IMR-90 (cell line): ENCODE results near the gene PRKAR1B. TPM values are rescaled to one million over a fixed set of nuclear protein-coding genes. Genes with fewer than 3 reads are reported as not detected.
A peak's percentile ranks its signal among the peaks of the same experiment; 100 is the strongest.

Experiments used
- ATAC-seq: fragments of 200-7000 bp; cut with Tn5 transposase; 2 replicates; pipeline ENCODE4 v1.9.1; 2020; ENCODE audit warnings: low read depth, mild to moderate bottlenecking, moderate library complexity
- BruUV-seq: library from RNA; stranded (reverse); fragments of 400-500 nt; replicated peaks from 2 replicates; lab custom pipeline; 2021; lab: Mats Ljungman, UMichigan
- CTCF ChIA-PET: fragments of 300-600 bp; formaldehyde crosslinking; extraction: SDS; loops from one replicate; lab custom pipeline; 2021; ENCODE audit warnings: antibody characterized with exemption; lab: Yijun Ruan, JAX
- POLR2A ChIA-PET: fragments of 300-600 bp; sonication (Branson Sonifier 250); formaldehyde crosslinking; loops from one replicate; lab custom pipeline; 2022; ENCODE audit warnings: antibody characterized with exemption; ENCODE audit not compliant: unreplicated experiment; lab: Charles Lee
- DNase-seq: peaks from one replicate; pipeline ENCODE4 v3.0.0; 2013
- H2AFZ ChIP-seq: replicated peaks from 2 replicates; pipeline ENCODE3; 2013; ENCODE audit warnings: low read length, mild to moderate bottlenecking; ENCODE audit not compliant: poor library complexity
- H2AK5ac ChIP-seq: 2 replicates; pipeline ENCODE4 v1.6.1; 2013; ENCODE audit warnings: low read depth, low read length, inconsistent platforms
- H2AK9ac ChIP-seq: replicated peaks from 2 replicates; pipeline ENCODE3; 2013; ENCODE audit warnings: mild to moderate bottlenecking, low read depth, low read length, moderate library complexity; ENCODE audit not compliant: poor library complexity
- H2BK120ac ChIP-seq: 2 replicates; pipeline ENCODE4 v1.6.1; 2013; ENCODE audit warnings: low read depth, low read length, inconsistent platforms
- H2BK15ac ChIP-seq: 3 replicates; pipeline ENCODE4 v1.6.1; 2013; ENCODE audit warnings: low read depth, low read length, inconsistent platforms
- H2BK20ac ChIP-seq: 2 replicates; pipeline ENCODE4 v1.6.1; 2013; ENCODE audit warnings: low read depth, mild to moderate bottlenecking, inconsistent platforms, low read length, moderate library complexity
- H2BK5ac ChIP-seq: 2 replicates; pipeline ENCODE4 v1.6.1; 2013; ENCODE audit warnings: mild to moderate bottlenecking, low read depth, low read length, inconsistent platforms; ENCODE audit not compliant: poor library complexity, severe bottlenecking
- H3K14ac ChIP-seq: replicated peaks from 2 replicates; pipeline ENCODE4 v1.6.1; 2013; ENCODE audit warnings: low read depth, low read length, inconsistent platforms
- H3K18ac ChIP-seq: 2 replicates; pipeline ENCODE4 v1.6.1; 2013; ENCODE audit warnings: low read depth, low read length, control low read depth
- H3K23ac ChIP-seq: 2 replicates; pipeline ENCODE4 v1.6.1; 2013; ENCODE audit warnings: low read depth, low read length, inconsistent platforms
- H3K27ac ChIP-seq: 2 replicates; pipeline ENCODE4 v1.5.1; 2013; ENCODE audit warnings: mild to moderate bottlenecking, control low read depth, low read length; ENCODE audit not compliant: insufficient read depth
- H3K27me3 ChIP-seq: 2 replicates; pipeline ENCODE4 v1.6.1; 2013; ENCODE audit warnings: low read length; ENCODE audit not compliant: control insufficient read depth, insufficient read depth
- H3K36me3 ChIP-seq: 2 replicates; pipeline ENCODE4 v1.6.1; 2013; ENCODE audit warnings: low read length, mixed read lengths; ENCODE audit not compliant: control insufficient read depth, insufficient read depth
- H3K4ac ChIP-seq: 2 replicates; pipeline ENCODE4 v1.6.1; 2013; ENCODE audit warnings: low read depth, low read length, inconsistent platforms
- H3K4me1 ChIP-seq: 2 replicates; pipeline ENCODE4 v1.6.1; 2013; ENCODE audit warnings: low read length, mixed read lengths; ENCODE audit not compliant: control insufficient read depth, insufficient read depth
- H3K4me2 ChIP-seq: 2 replicates; pipeline ENCODE4 v1.6.1; 2013; ENCODE audit warnings: low read depth, mild to moderate bottlenecking, control low read depth, low read length, moderate library complexity
- H3K4me3 ChIP-seq: 2 replicates; pipeline ENCODE4 v1.5.1; 2013; ENCODE audit warnings: low read depth, mild to moderate bottlenecking, control low read depth, low read length, moderate library complexity; ENCODE audit not compliant: insufficient read depth
- H3K56ac ChIP-seq: 2 replicates; pipeline ENCODE4 v1.6.1; 2013; ENCODE audit warnings: low read length, inconsistent platforms; ENCODE audit not compliant: insufficient read depth; ENCODE audit errors: extremely low read depth
- H3K79me1 ChIP-seq, 2 experiments: 2 replicates each; pipeline ENCODE4 v1.6.1; 2013; ENCODE audit warnings: low read length in 2 of 2, inconsistent platforms in 1 of 2, low read depth in 1 of 2
- H3K9ac ChIP-seq: 2 replicates; pipeline ENCODE4 v1.6.1; 2013; ENCODE audit warnings: low read depth, low read length, control low read depth
- H3K9me1 ChIP-seq: 2 replicates; pipeline ENCODE4 v1.6.1; 2013; ENCODE audit warnings: low read length, inconsistent platforms; ENCODE audit not compliant: insufficient read depth
- H3K9me3 ChIP-seq: 2 replicates; pipeline ENCODE4 v1.6.1; 2013; ENCODE audit warnings: low read length; ENCODE audit not compliant: control insufficient read depth, insufficient read depth
- H4K20me1 ChIP-seq: 2 replicates; pipeline ENCODE4 v1.6.1; 2013; ENCODE audit warnings: low read length, inconsistent platforms; ENCODE audit not compliant: insufficient read depth
- H4K5ac ChIP-seq: 2 replicates; pipeline ENCODE4 v1.6.1; 2013; ENCODE audit warnings: mild to moderate bottlenecking, low read depth, low read length, control low read depth
- H4K8ac ChIP-seq, 2 experiments: 2 replicates each; pipeline ENCODE4 v1.6.1; 2013; ENCODE audit warnings: low read depth in 2 of 2, low read length in 2 of 2, control low read depth in 1 of 2, inconsistent platforms in 1 of 2
- H4K91ac ChIP-seq: 2 replicates; pipeline ENCODE4 v1.6.1; 2013; ENCODE audit warnings: low read depth, low read length, inconsistent platforms; ENCODE audit not compliant: insufficient read depth
- BHLHE40 ChIP-seq: fragments of 150-350 bp; IDR thresholded peaks from 2 replicates; pipeline ENCODE4 v1.6.1; 2016; ENCODE audit warnings: mild to moderate bottlenecking, low read depth, low read length
- CEBPB ChIP-seq: IDR thresholded peaks from 2 replicates; pipeline ENCODE4 v1.6.1; 2012; ENCODE audit warnings: low read depth, low read length, improper control_type of control experiment
- CHD1 ChIP-seq: IDR thresholded peaks from 2 replicates; pipeline ENCODE4 v1.6.1; 2012; ENCODE audit warnings: low read depth, low read length, improper control_type of control experiment
- FOS ChIP-seq: fragments of 150-350 bp; IDR thresholded peaks from 2 replicates; pipeline ENCODE4 v1.6.1; 2016; ENCODE audit warnings: low read depth, low read length
- MAFK ChIP-seq: IDR thresholded peaks from 2 replicates; pipeline ENCODE4 v1.6.1; 2012; ENCODE audit warnings: low read depth, low read length, improper control_type of control experiment
- MAZ ChIP-seq: IDR thresholded peaks from 2 replicates; pipeline ENCODE4 v1.6.1; 2012; ENCODE audit warnings: low read depth, mild to moderate bottlenecking, low read length, improper control_type of control experiment, moderate library complexity, borderline replicate concordance
- MXI1 ChIP-seq: IDR thresholded peaks from 2 replicates; pipeline ENCODE4 v1.6.1; 2012; ENCODE audit warnings: low read depth, mild to moderate bottlenecking, low read length, moderate library complexity, borderline replicate concordance
- NFE2L2 ChIP-seq: fragments of 150-350 bp; IDR thresholded peaks from 2 replicates; pipeline ENCODE4 v1.6.1; 2016; ENCODE audit warnings: low read depth, mild to moderate bottlenecking, low read length
- POLR2A ChIP-seq: IDR thresholded peaks from 2 replicates; pipeline ENCODE4 v1.6.1; 2012; ENCODE audit warnings: mild to moderate bottlenecking, low read depth, low read length
- RAD21 ChIP-seq: IDR thresholded peaks from 2 replicates; pipeline ENCODE4 v1.6.1; 2012; ENCODE audit warnings: low read length, improper control_type of control experiment
- RCOR1 ChIP-seq: IDR thresholded peaks from 2 replicates; pipeline ENCODE4 v1.6.1; 2012; ENCODE audit warnings: mild to moderate bottlenecking, low read length, improper control_type of control experiment; ENCODE audit not compliant: insufficient replicate concordance
- RFX5 ChIP-seq: IDR thresholded peaks from 2 replicates; pipeline ENCODE4 v1.8.0; 2012; ENCODE audit warnings: low read depth, mild to moderate bottlenecking, low read length, moderate library complexity
- SMC3 ChIP-seq: fragments of 150-350 bp; IDR thresholded peaks from 2 replicates; pipeline ENCODE4 v1.6.1; 2016; ENCODE audit warnings: low read depth, mild to moderate bottlenecking, antibody characterized with exemption, low read length, moderate library complexity
- WGBS, 2 experiments: methylation state at CpG; one replicate each; pipeline versions ENCODE4 v1.1.5 to v1.1.7; 2013; ENCODE audit warnings: missing lambda C conversion rate in 2 of 2; ENCODE audit not compliant: insufficient read length in 1 of 2; ENCODE audit errors: extremely low coverage in 2 of 2; 5-methylcytosine and 5-hydroxymethylcytosine counted together
- dilution Hi-C: fragments of 300-500 bp; cut with HindIII; formaldehyde crosslinking; loops from one replicate; pipeline ENCODE4 v1.14.3; 2018; ENCODE audit warnings: low sequenced_read_pairs; ENCODE audit not compliant: unreplicated experiment
- in situ Hi-C: fragments of 300-500 bp; cut with MboI; formaldehyde crosslinking; loops from 3 replicates; pipeline ENCODE4 v1.14.3; 2019; ENCODE audit warnings: low sequenced_read_pairs, inconsistent platforms, mixed read lengths
- intact Hi-C: fragments of 100-400 bp; cut with micrococcal nuclease; formaldehyde crosslinking; loops from 2 replicates; pipeline ENCODE4 v1.10.0; 2022
- polyA plus RNA-seq, 3 experiments: library from polyadenylated mRNA; depleted of rRNA; stranded (reverse); fragments of >200 nt; gene quantifications; 2 replicates each; pipeline ENCODE4 v1.2.3, GENCODE V29; 2012; ENCODE audit warnings: low replicate concordance in 1 of 3
- total RNA-seq: library from RNA; depleted of rRNA; stranded (reverse); fragments of >200 nt; gene quantifications from 2 replicates; pipeline ENCODE4 v1.2.3, GENCODE V29; 2012
- TF ChIP-seq, protein P1 (sequence below): fragments of 150-350 bp; IDR thresholded peaks from 2 replicates; pipeline ENCODE4 v1.6.1; 2017; ENCODE audit warnings: mild to moderate bottlenecking, antibody characterized with exemption, low read length, low read depth
- TF ChIP-seq, protein P2 (sequence below): conservative IDR thresholded peaks from 2 replicates; pipeline ENCODE4 v1.5.1; 2012; ENCODE audit warnings: mild to moderate bottlenecking, low read depth, low read length, improper control_type of control experiment

PRKAR1B gene
- total and polyA plus RNA-seq, 2 of the 4 experiments (the other 2 are of a cell fraction): 15.2 to 20.2 TPM

DNA sequence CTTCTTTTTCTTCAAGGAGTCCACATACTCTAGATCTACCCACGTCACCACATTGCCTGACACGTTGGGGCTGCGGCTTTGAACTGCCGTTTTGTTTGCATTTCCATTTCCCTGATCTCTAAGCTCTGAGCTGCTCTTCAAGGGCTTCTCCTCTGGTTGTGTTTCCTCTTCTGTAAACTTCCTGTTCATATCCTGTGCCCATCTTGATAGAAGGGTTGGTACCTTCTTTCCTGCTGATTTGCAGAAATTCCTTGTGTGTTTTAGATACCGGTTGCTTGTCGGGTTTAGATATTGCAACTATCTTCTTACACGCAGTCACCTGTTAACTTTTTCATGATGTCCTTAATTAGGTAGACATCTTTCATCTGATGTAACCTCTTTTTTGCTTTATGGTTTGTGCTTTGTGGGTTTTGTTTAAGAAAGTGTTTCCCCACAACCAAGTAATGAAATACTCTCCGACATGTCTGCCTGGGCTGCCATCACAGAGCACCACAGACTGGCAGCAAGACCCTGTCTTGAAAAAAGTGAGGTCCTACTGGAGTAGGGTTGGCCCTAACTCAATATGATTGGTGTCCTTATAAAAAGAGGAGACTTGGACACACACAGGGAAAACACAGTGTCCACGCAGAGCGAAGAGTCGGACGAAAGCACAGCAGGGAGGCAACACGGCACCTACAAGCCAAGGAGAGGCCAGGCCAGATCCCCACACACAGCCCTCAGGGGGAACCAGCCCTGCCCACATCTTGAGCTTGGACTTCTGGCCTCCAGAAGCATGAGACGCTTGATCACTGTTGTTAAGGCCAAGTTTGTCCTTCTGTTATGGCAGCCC lies 108.3 kb downstream of the PRKAR1B start:
- no peak overlapping the region for H3K23ac ChIP-seq
- no peak overlapping the region for H2BK120ac ChIP-seq
- intact Hi-C loops (no loop called here), in situ Hi-C loops (no loop called here), dilution Hi-C loops (no loop called here)
- no TSS peak for BruUV-seq
- H3K27me3 ChIP-seq: no peaks in the 10 kb centered on the region
- peaks cover 8% of the 10 kb centered on the region for H3K9me3 ChIP-seq
- H3K18ac ChIP-seq: no peak overlapping the region
- H2BK15ac ChIP-seq: no peak overlapping the region
- H3K4me3 ChIP-seq: no peak overlapping the region
- no peak overlapping the region for H4K91ac ChIP-seq
- H3K4me2 ChIP-seq: no peak overlapping the region
- no peak overlapping the region for H3K4ac ChIP-seq
- H2BK5ac ChIP-seq: no peak overlapping the region
- H3K9ac ChIP-seq: no peak overlapping the region
- ATAC-seq (no peak), DNase-seq (peak; percentile 26)
- POLR2A ChIA-PET: no interaction called here
- no peaks in the 10 kb centered on the region for H4K20me1 ChIP-seq
- H3K79me1 ChIP-seq: no peaks in the 10 kb centered on the region
- H3K4me1 ChIP-seq: no peaks in the 10 kb centered on the region
- no peak overlapping the region for H3K14ac ChIP-seq
- H2AK5ac ChIP-seq: no peak overlapping the region
- no peak overlapping the region for H2BK20ac ChIP-seq
- no peak overlapping the region for H4K8ac ChIP-seq
- H2AK9ac ChIP-seq: no peak overlapping the region
- WGBS, 2 experiments: 100% methylated on average over 1 of the region's 14 CpGs; no CpG with 5 or more reads in 1 of the 2 experiments
- H2AFZ ChIP-seq: no peak overlapping the region
- no peak overlapping the region for H3K56ac ChIP-seq
- no peaks in the 10 kb centered on the region for H3K9me1 ChIP-seq
- no peak overlapping the region for H4K5ac ChIP-seq
- no peak overlapping the region for H3K27ac ChIP-seq
- CTCF ChIA-PET: no interaction called here
- no peaks in the 10 kb centered on the region for H3K36me3 ChIP-seq
- TF ChIP-seq SMC3 (no peak), CEBPB (no peak), NFE2L2 (no peak), RAD21 (no peak), FOS (no peak), MXI1 (no peak), BHLHE40 (no peak), CHD1 (no peak), MAZ (no peak), MAFK (no peak), RFX5 (no peak), RCOR1 (no peak), POLR2A (no peak)
- TF ChIP-seq, protein P1, sequence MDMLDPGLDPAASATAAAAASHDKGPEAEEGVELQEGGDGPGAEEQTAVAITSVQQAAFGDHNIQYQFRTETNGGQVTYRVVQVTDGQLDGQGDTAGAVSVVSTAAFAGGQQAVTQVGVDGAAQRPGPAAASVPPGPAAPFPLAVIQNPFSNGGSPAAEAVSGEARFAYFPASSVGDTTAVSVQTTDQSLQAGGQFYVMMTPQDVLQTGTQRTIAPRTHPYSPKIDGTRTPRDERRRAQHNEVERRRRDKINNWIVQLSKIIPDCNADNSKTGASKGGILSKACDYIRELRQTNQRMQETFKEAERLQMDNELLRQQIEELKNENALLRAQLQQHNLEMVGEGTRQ: no peak
- TF ChIP-seq, protein P2, sequence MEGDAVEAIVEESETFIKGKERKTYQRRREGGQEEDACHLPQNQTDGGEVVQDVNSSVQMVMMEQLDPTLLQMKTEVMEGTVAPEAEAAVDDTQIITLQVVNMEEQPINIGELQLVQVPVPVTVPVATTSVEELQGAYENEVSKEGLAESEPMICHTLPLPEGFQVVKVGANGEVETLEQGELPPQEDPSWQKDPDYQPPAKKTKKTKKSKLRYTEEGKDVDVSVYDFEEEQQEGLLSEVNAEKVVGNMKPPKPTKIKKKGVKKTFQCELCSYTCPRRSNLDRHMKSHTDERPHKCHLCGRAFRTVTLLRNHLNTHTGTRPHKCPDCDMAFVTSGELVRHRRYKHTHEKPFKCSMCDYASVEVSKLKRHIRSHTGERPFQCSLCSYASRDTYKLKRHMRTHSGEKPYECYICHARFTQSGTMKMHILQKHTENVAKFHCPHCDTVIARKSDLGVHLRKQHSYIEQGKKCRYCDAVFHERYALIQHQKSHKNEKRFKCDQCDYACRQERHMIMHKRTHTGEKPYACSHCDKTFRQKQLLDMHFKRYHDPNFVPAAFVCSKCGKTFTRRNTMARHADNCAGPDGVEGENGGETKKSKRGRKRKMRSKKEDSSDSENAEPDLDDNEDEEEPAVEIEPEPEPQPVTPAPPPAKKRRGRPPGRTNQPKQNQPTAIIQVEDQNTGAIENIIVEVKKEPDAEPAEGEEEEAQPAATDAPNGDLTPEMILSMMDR: no peak
